ES-I3 (cell line): ENCODE results near the gene SYT11.
"Not testable (repeated sequence)": the region's sequence is repeated elsewhere in the genome, so short reads cannot be mapped to it uniquely, and the experiment has no call there.

ENCODE experiments used
- H3K36me3 ChIP-seq: 2 replicates; pipeline ENCODE4 v1.6.1; 2013; ENCODE audit warnings: mild to moderate bottlenecking, low read length, control low read depth, moderate library complexity; ENCODE audit not compliant: insufficient read depth
- H3K4me1 ChIP-seq: 2 replicates; pipeline ENCODE4 v1.6.1; 2013; ENCODE audit warnings: mild to moderate bottlenecking, control low read depth, low read length; ENCODE audit not compliant: insufficient read depth
- H3K9ac ChIP-seq: 2 replicates; pipeline ENCODE4 v1.6.1; 2013; ENCODE audit warnings: low read depth, mild to moderate bottlenecking, low read length, moderate library complexity
- H3K9me3 ChIP-seq: 2 replicates; pipeline ENCODE4 v1.6.1; 2013; ENCODE audit warnings: mild to moderate bottlenecking, low read length, moderate library complexity; ENCODE audit not compliant: control insufficient read depth, insufficient read depth

SYT11 gene, protein sequence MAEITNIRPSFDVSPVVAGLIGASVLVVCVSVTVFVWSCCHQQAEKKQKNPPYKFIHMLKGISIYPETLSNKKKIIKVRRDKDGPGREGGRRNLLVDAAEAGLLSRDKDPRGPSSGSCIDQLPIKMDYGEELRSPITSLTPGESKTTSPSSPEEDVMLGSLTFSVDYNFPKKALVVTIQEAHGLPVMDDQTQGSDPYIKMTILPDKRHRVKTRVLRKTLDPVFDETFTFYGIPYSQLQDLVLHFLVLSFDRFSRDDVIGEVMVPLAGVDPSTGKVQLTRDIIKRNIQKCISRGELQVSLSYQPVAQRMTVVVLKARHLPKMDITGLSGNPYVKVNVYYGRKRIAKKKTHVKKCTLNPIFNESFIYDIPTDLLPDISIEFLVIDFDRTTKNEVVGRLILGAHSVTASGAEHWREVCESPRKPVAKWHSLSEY

DNA sequence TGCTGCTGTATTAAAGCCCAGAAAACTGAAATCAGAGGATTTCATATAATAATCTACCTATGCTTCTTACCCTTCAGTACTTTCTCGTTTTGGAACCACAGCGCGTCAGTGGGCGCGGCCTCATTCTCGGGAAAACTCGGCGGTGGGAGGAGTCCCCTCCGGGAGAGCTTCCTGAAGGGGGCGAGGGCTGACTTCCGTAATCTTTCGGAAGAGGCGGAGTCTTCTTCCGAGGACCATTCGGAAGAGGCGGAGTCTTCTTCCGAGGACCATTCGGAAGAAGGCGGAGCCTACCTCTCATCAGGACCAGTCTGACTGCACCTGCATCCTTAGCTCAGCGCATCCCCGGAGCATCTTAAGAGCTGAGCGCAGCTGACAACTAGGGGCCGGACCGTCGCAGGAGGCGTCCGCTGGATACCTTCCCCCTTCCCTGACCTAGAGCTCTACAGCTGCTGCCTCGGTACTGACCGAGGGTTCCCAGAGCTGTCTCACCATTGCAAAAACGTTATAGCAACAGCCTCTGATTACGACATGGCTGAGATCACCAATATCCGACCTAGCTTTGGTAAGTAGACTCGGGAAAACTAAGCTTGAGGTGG, at the start of gene SYT11:
Gene SYT11, plus strand, starts transcription at position 334 of the 596 bp plus-strand sequence. Its CDS starts 195 bp downstream, at position 529.
- Histone ChIP-seq H3K9ac (peak within 1 kb of the TSS; percentile 66), H3K36me3 (no peaks in the 10 kb centered on the region), H3K9me3 (no peaks in the 10 kb centered on the region), H3K4me1 (peaks cover 8% of the 10 kb centered on the region)

DNA sequence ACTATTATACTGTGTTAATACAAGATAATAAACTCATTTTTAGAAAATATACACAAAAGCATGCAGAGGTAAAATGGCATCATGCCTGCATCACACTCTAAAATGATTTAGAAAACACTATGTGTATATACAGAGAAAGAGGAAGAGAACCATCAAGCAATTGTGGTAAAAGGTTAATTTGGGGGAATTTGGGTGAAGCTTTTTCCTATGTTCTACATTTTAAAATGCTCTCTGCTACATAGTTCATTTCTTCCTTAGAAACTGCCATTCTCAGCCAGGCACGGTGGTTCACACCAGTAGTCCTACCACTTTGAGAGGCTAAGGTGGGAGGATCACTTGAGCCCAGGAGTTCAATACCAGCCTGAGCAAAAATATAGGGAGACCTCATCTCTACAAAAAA, 46.5 kb upstream of the SYT11 start:
- Histone ChIP-seq H3K9me3 (no peaks in the 10 kb centered on the region), H3K4me1 (0 out of 2 replicates have a peak, but pooled peaks cover 4% of the 10 kb centered on the region), H3K36me3 (peaks cover 13% of the 10 kb centered on the region), H3K9ac (no peak overlapping the region)

DNA sequence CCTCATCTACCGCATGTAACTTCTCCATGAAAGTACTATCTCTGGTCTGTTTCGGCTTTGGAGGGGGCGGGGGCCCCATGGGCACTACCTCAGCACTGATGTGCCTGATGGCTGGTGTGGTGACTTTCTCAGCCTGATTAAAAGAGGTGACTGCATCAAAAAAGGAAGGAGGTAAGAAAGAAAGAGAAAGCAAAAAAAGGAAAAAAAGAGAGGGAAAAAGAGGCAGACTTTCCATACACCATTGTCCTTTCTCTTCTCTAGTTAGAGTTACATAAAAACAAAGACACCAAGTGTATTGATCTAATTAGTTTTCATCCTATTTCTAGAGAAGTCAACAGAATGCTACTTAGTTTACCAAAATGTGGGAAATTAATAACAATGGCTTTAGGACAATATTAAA, 45.7 kb upstream of the SYT11 start:
- Histone ChIP-seq H3K9ac (no peak overlapping the region), H3K9me3 (no peaks in the 10 kb centered on the region), H3K36me3 (peaks cover 14% of the 10 kb centered on the region), H3K4me1 (0 out of 2 replicates have a peak, but pooled peaks cover 4% of the 10 kb centered on the region)

DNA sequence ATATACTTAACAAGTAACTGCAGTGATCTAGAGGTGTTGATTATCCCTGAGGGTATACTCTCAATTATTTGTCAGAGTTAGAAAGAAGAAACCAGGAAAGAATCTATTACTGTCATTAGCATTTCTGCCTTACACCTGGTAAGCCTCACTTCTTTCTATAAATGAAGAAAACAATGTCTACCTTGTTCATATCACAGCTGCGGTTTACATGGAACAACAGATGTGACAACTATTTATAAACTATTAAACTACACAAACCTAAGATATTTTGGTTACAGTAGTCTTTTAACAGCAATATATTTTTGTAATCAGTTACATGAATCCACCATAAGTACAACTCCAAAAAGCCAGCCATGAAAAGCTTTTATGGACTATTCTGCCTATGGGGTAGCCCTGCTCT, 43.0 kb upstream of the SYT11 start:
- H3K9me3 ChIP-seq = no peaks in the 10 kb centered on the region
- H3K36me3 ChIP-seq = peaks cover 25% of the 10 kb centered on the region
- H3K9ac ChIP-seq = no peak overlapping the region
- 0 out of 2 replicates have a peak, but pooled peaks cover 4% of the 10 kb centered on the region for H3K4me1 ChIP-seq

DNA sequence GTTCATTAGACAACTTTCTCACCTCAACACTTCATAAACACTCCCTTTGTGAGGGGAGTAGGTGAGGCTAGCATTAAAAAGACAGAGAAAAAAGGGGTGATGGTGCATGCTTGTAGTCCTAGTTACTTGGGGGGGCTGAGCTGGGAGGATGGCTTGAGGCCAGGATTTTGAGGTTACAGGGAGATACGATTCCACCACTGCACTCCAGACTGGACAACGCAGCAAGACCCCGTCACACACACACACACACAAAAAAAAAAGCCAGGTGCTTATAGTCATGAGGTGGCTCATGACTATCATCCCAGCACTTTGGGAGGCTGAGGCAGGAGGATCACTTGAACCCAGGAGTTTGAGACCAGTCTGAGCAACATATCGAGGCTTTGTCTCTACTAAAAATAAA, 31.9 kb upstream of the SYT11 start:
- Histone ChIP-seq H3K9ac (no peak overlapping the region), H3K9me3 (no peaks in the 10 kb centered on the region), H3K36me3 (peaks cover 8% of the 10 kb centered on the region), H3K4me1 (no peaks in the 10 kb centered on the region)

DNA sequence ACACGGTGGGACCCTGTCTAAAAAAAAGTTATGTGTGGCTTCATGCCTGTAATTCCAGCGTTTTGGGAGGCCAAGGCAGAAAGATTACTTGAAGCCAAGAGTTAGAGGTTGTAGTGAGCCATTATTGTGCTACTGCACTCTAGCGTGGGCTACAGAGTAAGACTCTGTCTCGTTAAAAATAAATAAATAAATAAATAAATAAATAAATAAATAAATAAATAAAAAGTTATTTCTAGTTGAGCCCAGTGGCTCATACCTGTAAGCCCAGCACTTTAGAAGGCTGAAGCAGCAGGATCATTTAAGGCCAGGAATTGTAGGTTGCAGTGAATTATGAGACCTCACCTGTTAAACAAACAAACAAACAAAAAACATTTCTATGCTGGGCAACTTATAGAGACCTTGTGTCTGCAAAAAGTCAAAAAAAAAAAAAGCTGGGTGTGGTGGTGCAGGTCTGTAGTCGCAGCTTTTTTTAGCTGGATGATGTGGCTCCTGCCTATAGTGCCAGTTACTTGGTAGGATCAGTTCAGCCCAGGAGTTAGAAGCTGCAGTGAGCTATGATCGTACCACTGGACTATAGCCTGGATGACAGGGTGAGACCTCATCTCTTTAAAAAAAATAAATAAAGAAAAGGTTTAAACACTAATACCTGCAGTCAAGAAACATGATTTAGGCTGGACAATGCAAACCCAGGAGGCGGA, 27.9 kb upstream of the SYT11 start:
- no peak overlapping the region for H3K9ac ChIP-seq
- no peaks in the 10 kb centered on the region; the same call in 1 of the 2 replicates for H3K36me3 ChIP-seq
- H3K4me1 ChIP-seq = peaks cover 9% of the 10 kb centered on the region; the same call in 1 of the 2 replicates
- no peaks in the 10 kb centered on the region for H3K9me3 ChIP-seq

DNA sequence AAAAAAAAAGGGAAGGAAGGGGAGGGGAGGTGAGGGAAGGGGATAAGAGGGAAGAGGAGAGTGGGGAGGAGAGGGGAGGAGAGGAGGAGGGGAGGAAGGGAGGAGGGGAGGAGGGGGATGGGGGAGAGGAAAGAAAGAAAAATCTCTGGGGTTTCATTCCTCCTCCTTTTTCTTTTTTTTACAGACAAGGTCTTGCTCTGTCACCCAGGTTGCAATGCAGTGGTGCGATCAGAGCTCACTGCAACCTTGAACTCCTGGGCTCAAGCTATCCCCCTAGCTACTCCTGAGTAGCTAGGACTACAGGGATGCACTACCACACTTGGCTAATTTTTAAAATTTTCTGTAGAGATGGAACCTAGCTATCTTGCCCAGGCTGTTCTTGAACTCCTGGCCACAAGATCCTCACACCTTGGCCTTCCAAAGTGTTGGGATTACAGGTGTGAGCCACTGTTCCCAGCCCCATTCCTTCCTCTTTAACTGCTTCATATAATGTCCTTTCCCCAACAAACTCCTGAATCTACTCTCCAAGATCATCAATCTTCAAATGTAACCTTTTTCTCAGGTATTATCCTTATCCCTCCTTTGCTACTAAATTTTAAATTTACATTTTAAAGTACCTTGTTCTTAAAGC, 25.6 kb upstream of the SYT11 start:
- no peak overlapping the region; the same call in 1 of the 2 replicates for H3K9ac ChIP-seq
- H3K9me3 ChIP-seq = no peaks in the 10 kb centered on the region
- H3K36me3 ChIP-seq = no peaks in the 10 kb centered on the region; the same call in 1 of the 2 replicates
- H3K4me1 ChIP-seq = peaks cover 9% of the 10 kb centered on the region; the same call in 1 of the 2 replicates

DNA sequence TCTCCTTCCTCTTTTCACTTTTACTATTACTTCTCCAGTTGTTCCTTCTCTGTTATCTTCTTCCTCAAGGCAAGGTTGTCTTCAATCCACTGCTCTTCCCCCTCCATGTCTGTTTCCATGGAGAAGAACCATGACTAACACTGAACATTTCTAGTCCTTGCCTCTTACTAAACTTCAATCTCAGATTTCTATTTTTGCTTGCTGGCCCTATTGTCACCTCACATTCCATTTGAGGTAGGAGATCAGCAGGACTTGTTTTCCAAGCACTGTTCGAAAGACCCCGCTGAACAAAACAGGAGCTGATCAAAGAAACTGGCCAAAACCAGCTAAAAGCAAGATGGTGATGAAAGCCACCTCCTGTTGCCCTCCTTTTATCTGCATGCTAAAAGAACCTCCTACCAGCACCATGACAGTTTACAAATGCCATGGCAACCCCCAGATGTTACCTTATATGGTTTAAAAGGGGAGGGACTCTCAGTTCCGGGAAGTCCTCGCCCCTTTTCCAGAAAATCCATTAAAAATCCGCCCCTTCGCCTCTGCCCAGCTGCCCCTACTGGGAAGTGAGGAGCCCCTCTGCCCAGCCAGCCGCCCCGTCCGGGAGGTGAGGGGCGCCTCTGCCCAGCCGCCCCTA, 25.0 kb upstream of the SYT11 start:
- Histone ChIP-seq H3K9me3 (no peaks in the 10 kb centered on the region), H3K4me1 (peaks cover 9% of the 10 kb centered on the region; the same call in 1 of the 2 replicates), H3K9ac (no peak overlapping the region; the same call in 1 of the 2 replicates), H3K36me3 (no peaks in the 10 kb centered on the region; the same call in 1 of the 2 replicates)

DNA sequence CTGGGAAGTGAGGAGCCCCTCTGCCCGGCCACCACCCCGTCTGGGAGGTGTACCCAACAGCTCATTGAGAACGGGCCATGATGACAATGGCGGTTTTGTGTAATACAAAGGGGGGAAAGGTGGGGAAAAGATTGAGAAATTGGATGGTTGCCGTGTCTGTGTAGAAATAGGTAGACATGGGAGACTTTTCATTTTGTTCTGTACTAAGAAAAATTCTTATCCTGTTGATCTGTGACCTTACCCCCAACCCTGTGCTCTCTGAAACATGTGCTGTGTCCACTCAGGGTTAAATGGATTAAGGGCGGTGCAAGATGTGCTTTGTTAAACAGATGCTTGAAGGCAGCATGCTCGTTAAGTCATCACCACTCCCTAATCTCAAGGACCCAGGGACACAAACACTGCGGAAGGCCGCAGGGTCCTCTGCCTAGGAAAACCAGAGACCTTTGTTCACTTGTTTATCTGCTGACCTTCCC, 24.4 kb upstream of the SYT11 start:
- not testable (repeated sequence) for H3K4me1 ChIP-seq, H3K9me3 ChIP-seq, H3K36me3 ChIP-seq, H3K9ac ChIP-seq

DNA sequence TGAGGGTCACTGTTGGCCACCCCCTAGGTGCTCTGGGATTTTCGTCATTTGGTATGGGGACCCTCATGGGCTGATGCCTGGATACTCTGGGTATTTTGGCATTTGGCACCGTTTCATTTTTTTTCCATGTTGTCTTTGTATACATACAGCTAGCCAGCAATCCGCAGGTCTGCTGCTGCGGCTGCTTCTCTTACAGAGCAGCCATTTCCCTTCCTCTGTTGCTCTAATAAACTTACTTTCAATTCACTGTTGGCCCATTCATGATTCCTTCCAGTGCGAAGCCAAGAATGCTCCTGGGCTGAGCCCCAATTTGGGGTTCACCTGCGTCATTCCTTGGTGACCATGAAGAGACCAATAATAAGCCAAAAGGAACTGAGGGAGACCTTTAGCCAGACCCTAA, 23.8 kb upstream of the SYT11 start:
- Histone ChIP-seq H3K9ac (no peak overlapping the region), H3K9me3 (no peaks in the 10 kb centered on the region), H3K36me3 (no peaks in the 10 kb centered on the region; the same call in 1 of the 2 replicates), H3K4me1 (peaks cover 9% of the 10 kb centered on the region; the same call in 1 of the 2 replicates)

DNA sequence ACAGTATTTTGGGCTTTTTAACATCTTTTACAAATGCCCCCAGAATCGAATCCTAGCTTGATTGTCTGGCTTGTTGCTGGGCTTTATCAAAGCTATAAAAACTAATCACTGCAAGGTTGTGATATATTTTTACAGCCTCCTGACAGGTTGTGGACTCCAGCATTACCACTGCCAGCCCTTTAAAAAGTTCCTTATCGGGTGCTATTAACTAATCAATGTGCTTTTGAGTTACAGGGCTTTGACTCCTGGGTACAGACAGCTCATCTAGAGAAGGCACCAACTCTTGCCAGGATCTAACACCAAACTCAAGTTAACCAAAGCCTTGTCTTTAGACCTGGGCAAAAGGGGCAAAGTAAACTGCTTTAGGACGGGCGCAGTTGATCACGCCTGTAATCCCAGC, 19.0 kb upstream of the SYT11 start:
- Histone ChIP-seq H3K9me3 (no peaks in the 10 kb centered on the region), H3K9ac (no peak overlapping the region), H3K4me1 (no peaks in the 10 kb centered on the region), H3K36me3 (peaks cover 10% of the 10 kb centered on the region)

DNA sequence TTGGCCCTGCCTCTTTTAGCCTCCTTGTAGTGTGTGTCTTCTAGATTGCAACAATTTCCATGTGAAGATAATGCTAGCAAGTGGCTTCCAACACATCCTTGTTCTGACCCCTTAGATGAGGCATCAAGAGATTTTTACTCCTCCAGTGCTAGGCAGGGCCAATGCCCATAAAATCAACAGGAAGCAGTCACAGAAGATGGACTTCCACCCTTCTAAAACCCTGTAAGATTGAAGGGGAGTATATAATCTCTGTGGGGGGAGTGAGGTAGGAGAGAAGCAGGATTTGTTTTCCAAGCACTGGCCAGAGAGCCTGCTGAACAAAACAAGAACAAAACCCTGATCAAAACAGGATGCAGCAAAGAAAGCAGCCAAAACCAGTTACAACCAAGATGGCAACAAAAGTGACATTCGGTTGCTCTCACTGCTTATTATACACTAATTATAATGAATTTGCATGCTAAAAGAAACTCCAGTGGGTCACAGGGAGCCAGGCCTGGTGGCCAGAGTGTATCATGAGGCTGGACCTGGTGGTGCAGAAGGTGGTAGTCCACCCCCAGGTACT, 14.4 kb upstream of the SYT11 start:
- Histone ChIP-seq H3K36me3 (peaks cover 16% of the 10 kb centered on the region), H3K9me3 (no peaks in the 10 kb centered on the region), H3K9ac (no peak overlapping the region), H3K4me1 (no peaks in the 10 kb centered on the region)

DNA sequence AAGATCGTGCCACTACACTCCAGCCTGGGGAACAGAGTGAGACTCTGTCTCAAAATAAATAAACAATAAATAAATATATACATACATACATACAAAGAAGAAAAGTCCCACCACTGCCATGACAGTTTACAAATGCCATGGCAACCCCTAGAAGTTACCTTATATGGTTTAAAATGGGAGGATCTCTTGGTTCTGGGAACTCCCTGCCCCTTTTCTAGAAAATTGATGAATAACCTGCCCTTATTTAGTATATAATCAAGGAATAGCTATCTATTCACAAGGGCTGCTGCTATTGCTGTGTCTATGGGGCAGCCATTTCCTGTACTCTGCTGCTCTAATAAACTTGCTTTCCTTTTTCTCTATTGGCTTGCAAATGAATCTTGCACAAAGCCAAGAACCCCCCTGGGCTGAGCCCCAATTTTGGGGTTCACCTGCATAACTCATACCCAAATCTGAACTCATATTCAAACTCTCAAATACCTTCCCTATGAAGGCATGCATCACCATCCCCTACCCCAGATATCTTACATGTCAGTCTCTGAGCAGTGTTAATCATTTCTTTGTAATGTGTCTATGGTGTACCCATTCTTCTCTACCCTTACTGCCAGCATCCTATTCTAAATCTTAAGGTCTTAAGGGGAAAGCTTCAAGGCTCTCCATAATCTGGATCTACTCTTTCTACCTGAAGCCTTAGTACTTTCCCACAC, 11.4 kb upstream of the SYT11 start:
- Histone ChIP-seq H3K36me3 (peaks cover 23% of the 10 kb centered on the region), H3K9me3 (no peaks in the 10 kb centered on the region)

More for the DNA sequence above, 11.4 kb upstream of the SYT11 start:
- Histone ChIP-seq H3K4me1 (no peaks in the 10 kb centered on the region), H3K9ac (no peak overlapping the region)
